SK-N-SH treated with all-trans-retinoic acid at 6 μM for 48 hours (cell line): ENCODE results near the gene POLR1D.

Experiments used
- ATAC-seq: fragments of 200-7000 bp; cut with Tn5 transposase; 3 replicates; pipeline ENCODE4 v1.9.1; 2020; ENCODE audit warnings: mild to moderate bottlenecking, moderate library complexity
- ARNTL ChIP-seq: fragments of 450-650 bp; formaldehyde crosslinking; IDR thresholded peaks from 2 replicates; pipeline ENCODE4 v1.5.0; 2020; ENCODE audit warnings: low read depth, mild to moderate bottlenecking, moderate library complexity, borderline replicate concordance
- BACH2 ChIP-seq: fragments of 250-450 bp; sonication (Bioruptor Pico); IDR thresholded peaks from 2 replicates; pipeline ENCODE4 v1.9.0; 2021; ENCODE audit warnings: mild to moderate bottlenecking, borderline replicate concordance
- CSDC2 ChIP-seq: fragments of 250-450 bp; sonication (Bioruptor Pico); IDR thresholded peaks from 2 replicates; pipeline ENCODE4 v1.5.0; 2020; ENCODE audit warnings: mild to moderate bottlenecking, moderate library complexity
- ESRRG ChIP-seq: fragments of 250-450 bp; sonication (Bioruptor Pico); IDR thresholded peaks from 2 replicates; pipeline ENCODE4 v1.6.1; 2021; ENCODE audit warnings: mild to moderate bottlenecking
- GLIS3 ChIP-seq: fragments of 250-450 bp; sonication (Bioruptor Pico); IDR thresholded peaks from 2 replicates; pipeline ENCODE4 v1.5.0; 2020; ENCODE audit warnings: mild to moderate bottlenecking, moderate library complexity
- ISL1 ChIP-seq: fragments of 250-450 bp; sonication (Bioruptor Pico); IDR thresholded peaks from 2 replicates; pipeline ENCODE4 v2.1.2; 2022; ENCODE audit warnings: mild to moderate bottlenecking, moderate library complexity
- OSR1 ChIP-seq: fragments of 250-450 bp; sonication (Bioruptor Pico); IDR thresholded peaks from 2 replicates; pipeline ENCODE4 v1.8.0; 2022; ENCODE audit warnings: moderate library complexity, mild to moderate bottlenecking, inconsistent platforms
- PPARA ChIP-seq: fragments of 250-450 bp; sonication (Bioruptor Pico); IDR thresholded peaks from 2 replicates; pipeline ENCODE4 v1.5.0; 2020; ENCODE audit warnings: mild to moderate bottlenecking, borderline replicate concordance
- RARB ChIP-seq: fragments of 250-450 bp; sonication (Bioruptor Pico); IDR thresholded peaks from 2 replicates; pipeline ENCODE4 v1.8.0; 2021; ENCODE audit warnings: mild to moderate bottlenecking, moderate library complexity
- SNAI2 ChIP-seq: fragments of 250-450 bp; sonication (Bioruptor Pico); IDR thresholded peaks from 2 replicates; pipeline ENCODE4 v1.5.0; 2020; ENCODE audit warnings: mild to moderate bottlenecking, moderate library complexity
- TCF4 ChIP-seq: fragments of 250-450 bp; sonication (Bioruptor Pico); IDR thresholded peaks from 2 replicates; pipeline ENCODE4 v1.8.0; 2021; ENCODE audit warnings: mild to moderate bottlenecking, moderate library complexity, borderline replicate concordance
- TOX ChIP-seq: fragments of 250-450 bp; sonication (Bioruptor Pico); IDR thresholded peaks from 2 replicates; pipeline ENCODE4 v1.8.0; 2021; ENCODE audit warnings: mild to moderate bottlenecking, moderate library complexity, borderline replicate concordance
- ZC3H10 ChIP-seq: fragments of 250-450 bp; sonication (Bioruptor Pico); IDR thresholded peaks from 2 replicates; pipeline ENCODE4 v1.5.1; 2021; ENCODE audit warnings: mild to moderate bottlenecking, moderate library complexity
- ZFP3 ChIP-seq: fragments of 250-450 bp; sonication (Bioruptor Pico); IDR thresholded peaks from 2 replicates; pipeline ENCODE4 v1.5.0; 2020; ENCODE audit warnings: mild to moderate bottlenecking, moderate library complexity
- ZFP30 ChIP-seq: fragments of 450-650 bp; formaldehyde crosslinking; IDR thresholded peaks from 2 replicates; pipeline ENCODE4 v1.5.0; 2022; ENCODE audit warnings: mild to moderate bottlenecking, moderate library complexity
- ZNF565 ChIP-seq: fragments of 450-650 bp; formaldehyde crosslinking; conservative IDR thresholded peaks from 2 replicates; pipeline ENCODE4 v1.5.0; 2020; ENCODE audit warnings: low read depth, mild to moderate bottlenecking, moderate library complexity
- ZNF8 ChIP-seq: fragments of 450-650 bp; formaldehyde crosslinking; IDR thresholded peaks from 2 replicates; pipeline ENCODE4 v1.5.0; 2020; ENCODE audit warnings: mild to moderate bottlenecking, moderate library complexity
- TF ChIP-seq, protein P1 (sequence below): fragments of 250-450 bp; sonication (Bioruptor Pico); IDR thresholded peaks from 2 replicates; pipeline ENCODE4 v1.5.0; 2020; ENCODE audit warnings: mild to moderate bottlenecking, moderate library complexity
- TF ChIP-seq, protein P2 (sequence below): fragments of 250-450 bp; sonication (Bioruptor Pico); IDR thresholded peaks from 2 replicates; pipeline ENCODE4 v1.5.1; 2020; ENCODE audit warnings: low read depth, mild to moderate bottlenecking, moderate library complexity
- TF ChIP-seq, protein P3 (sequence below): fragments of 250-450 bp; sonication (Bioruptor Pico); IDR thresholded peaks from 2 replicates; pipeline ENCODE4 v1.8.0; 2021; ENCODE audit warnings: low read depth, mild to moderate bottlenecking, moderate library complexity, borderline replicate concordance
- TF ChIP-seq, protein P4 (sequence below): fragments of 250-450 bp; sonication (Bioruptor Pico); IDR thresholded peaks from 2 replicates; pipeline ENCODE4 v1.5.1; 2021; ENCODE audit warnings: mild to moderate bottlenecking, moderate library complexity
- TF ChIP-seq, protein P5 (sequence below): fragments of 250-450 bp; sonication (Bioruptor Pico); IDR thresholded peaks from 2 replicates; pipeline ENCODE4 v1.8.0; 2020; ENCODE audit warnings: mild to moderate bottlenecking, moderate library complexity, borderline replicate concordance

Gene POLR1D

DNA sequence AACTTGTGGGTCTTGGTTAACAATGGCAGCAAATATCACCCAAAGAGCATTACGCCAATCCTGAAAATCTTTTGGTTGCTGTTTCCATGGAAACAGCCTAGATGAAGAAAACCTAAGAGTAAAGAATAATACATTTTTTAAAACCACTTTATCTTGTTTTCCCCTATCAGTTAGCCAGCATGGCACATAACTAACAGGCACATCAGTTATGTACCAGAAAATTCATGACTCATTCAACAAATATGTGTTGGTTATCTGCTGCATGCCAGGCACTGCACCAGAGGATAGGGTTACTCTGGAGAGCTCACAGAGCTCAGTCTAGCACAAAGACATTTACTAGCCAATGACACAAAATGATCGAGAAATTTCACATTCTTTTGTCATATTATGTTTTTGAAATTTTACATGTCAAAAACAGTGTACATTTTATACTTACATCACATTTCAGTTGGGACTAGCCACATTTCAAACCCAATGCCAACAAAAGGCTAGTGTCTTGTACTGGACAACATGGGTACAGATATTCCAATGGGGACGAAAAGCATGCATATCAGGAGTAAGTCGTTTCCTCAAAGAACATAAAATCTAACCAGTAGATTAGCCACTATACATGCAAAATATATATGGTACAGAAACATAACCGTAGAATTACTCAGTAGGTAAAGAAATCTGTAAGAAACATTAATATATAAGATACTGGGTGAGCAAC is 21.7 kb upstream of the POLR1D start:
- no peak for TF ChIP-seq TCF4 (CRISPR knock-in tag)
- TF ChIP-seq ZFP30 = no peak
- TF ChIP-seq SNAI2 (CRISPR knock-in tag) = no peak
- TF ChIP-seq ZC3H10 (CRISPR knock-in tag) = no peak
- TF ChIP-seq, protein P1, sequence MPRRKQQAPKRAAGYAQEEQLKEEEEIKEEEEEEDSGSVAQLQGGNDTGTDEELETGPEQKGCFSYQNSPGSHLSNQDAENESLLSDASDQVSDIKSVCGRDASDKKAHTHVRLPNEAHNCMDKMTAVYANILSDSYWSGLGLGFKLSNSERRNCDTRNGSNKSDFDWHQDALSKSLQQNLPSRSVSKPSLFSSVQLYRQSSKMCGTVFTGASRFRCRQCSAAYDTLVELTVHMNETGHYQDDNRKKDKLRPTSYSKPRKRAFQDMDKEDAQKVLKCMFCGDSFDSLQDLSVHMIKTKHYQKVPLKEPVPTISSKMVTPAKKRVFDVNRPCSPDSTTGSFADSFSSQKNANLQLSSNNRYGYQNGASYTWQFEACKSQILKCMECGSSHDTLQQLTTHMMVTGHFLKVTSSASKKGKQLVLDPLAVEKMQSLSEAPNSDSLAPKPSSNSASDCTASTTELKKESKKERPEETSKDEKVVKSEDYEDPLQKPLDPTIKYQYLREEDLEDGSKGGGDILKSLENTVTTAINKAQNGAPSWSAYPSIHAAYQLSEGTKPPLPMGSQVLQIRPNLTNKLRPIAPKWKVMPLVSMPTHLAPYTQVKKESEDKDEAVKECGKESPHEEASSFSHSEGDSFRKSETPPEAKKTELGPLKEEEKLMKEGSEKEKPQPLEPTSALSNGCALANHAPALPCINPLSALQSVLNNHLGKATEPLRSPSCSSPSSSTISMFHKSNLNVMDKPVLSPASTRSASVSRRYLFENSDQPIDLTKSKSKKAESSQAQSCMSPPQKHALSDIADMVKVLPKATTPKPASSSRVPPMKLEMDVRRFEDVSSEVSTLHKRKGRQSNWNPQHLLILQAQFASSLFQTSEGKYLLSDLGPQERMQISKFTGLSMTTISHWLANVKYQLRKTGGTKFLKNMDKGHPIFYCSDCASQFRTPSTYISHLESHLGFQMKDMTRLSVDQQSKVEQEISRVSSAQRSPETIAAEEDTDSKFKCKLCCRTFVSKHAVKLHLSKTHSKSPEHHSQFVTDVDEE (CRISPR knock-in tag) = no peak
- no peak for TF ChIP-seq BACH2 (CRISPR knock-in tag)
- TF ChIP-seq CSDC2 (CRISPR knock-in tag) = 0 out of 2 replicates have a peak, but pooled peaks have one; percentile 36
- TF ChIP-seq, protein P2, sequence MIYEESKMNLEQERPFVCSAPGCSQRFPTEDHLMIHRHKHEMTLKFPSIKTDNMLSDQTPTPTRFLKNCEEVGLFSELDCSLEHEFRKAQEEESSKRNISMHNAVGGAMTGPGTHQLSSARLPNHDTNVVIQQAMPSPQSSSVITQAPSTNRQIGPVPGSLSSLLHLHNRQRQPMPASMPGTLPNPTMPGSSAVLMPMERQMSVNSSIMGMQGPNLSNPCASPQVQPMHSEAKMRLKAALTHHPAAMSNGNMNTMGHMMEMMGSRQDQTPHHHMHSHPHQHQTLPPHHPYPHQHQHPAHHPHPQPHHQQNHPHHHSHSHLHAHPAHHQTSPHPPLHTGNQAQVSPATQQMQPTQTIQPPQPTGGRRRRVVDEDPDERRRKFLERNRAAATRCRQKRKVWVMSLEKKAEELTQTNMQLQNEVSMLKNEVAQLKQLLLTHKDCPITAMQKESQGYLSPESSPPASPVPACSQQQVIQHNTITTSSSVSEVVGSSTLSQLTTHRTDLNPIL (CRISPR knock-in tag) = peak; percentile 61; the same call in 1 of the 2 replicates
- peak; percentile 63 for TF ChIP-seq ISL1 (CRISPR knock-in tag)
- TF ChIP-seq, protein P3, sequence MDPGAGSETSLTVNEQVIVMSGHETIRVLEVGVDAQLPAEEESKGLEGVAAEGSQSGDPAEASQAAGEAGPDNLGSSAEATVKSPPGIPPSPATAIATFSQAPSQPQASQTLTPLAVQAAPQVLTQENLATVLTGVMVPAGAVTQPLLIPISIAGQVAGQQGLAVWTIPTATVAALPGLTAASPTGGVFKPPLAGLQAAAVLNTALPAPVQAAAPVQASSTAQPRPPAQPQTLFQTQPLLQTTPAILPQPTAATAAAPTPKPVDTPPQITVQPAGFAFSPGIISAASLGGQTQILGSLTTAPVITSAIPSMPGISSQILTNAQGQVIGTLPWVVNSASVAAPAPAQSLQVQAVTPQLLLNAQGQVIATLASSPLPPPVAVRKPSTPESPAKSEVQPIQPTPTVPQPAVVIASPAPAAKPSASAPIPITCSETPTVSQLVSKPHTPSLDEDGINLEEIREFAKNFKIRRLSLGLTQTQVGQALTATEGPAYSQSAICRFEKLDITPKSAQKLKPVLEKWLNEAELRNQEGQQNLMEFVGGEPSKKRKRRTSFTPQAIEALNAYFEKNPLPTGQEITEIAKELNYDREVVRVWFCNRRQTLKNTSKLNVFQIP = no peak
- TF ChIP-seq, protein P4, sequence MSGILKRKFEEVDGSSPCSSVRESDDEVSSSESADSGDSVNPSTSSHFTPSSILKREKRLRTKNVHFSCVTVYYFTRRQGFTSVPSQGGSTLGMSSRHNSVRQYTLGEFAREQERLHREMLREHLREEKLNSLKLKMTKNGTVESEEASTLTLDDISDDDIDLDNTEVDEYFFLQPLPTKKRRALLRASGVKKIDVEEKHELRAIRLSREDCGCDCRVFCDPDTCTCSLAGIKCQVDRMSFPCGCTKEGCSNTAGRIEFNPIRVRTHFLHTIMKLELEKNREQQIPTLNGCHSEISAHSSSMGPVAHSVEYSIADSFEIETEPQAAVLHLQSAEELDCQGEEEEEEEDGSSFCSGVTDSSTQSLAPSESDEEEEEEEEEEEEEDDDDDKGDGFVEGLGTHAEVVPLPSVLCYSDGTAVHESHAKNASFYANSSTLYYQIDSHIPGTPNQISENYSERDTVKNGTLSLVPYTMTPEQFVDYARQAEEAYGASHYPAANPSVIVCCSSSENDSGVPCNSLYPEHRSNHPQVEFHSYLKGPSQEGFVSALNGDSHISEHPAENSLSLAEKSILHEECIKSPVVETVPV = no peak
- no peak for TF ChIP-seq ZNF8
- TF ChIP-seq ESRRG (CRISPR knock-in tag) = no peak
- ATAC-seq = peak; percentile 100

DNA sequence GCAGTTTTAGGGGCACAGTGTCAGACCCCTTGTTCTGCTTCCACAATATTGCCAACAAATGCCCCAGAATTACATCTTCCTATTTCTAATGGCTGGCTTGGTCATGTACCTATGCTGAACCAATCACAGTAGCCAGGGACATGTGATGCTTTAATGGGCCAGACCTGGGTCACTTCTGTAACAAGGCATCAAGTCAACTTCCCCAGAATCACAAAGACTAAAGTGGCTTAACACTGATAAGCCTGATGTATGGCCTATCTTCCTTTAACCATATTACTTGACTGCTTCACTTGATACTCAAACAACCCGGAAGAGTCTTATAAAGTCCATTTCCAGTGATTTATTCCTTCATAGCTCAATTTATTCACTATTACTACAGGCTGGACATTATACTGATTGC is 21.0 kb upstream of the POLR1D start:
- ATAC-seq = no peak
- TF ChIP-seq OSR1 (CRISPR knock-in tag) (no peak), ISL1 (CRISPR knock-in tag) (no peak), GLIS3 (CRISPR knock-in tag) (no peak), ESRRG (CRISPR knock-in tag) (no peak), ZNF8 (no peak), ZFP3 (no peak), RARB (CRISPR knock-in tag) (no peak), ZNF565 (CRISPR knock-in tag) (no peak), TOX (CRISPR knock-in tag) (no peak), CSDC2 (CRISPR knock-in tag) (no peak), TCF4 (CRISPR knock-in tag) (no peak), ZFP30 (no peak), ARNTL (no peak), PPARA (CRISPR knock-in tag) (no peak), SNAI2 (CRISPR knock-in tag) (no peak), ZC3H10 (CRISPR knock-in tag) (no peak)
- TF ChIP-seq, protein P4 = no peak
- TF ChIP-seq, protein P5, sequence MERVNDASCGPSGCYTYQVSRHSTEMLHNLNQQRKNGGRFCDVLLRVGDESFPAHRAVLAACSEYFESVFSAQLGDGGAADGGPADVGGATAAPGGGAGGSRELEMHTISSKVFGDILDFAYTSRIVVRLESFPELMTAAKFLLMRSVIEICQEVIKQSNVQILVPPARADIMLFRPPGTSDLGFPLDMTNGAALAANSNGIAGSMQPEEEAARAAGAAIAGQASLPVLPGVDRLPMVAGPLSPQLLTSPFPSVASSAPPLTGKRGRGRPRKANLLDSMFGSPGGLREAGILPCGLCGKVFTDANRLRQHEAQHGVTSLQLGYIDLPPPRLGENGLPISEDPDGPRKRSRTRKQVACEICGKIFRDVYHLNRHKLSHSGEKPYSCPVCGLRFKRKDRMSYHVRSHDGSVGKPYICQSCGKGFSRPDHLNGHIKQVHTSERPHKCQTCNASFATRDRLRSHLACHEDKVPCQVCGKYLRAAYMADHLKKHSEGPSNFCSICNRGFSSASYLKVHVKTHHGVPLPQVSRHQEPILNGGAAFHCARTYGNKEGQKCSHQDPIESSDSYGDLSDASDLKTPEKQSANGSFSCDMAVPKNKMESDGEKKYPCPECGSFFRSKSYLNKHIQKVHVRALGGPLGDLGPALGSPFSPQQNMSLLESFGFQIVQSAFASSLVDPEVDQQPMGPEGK = no peak
- TF ChIP-seq, protein P3 = no peak
